Glutamatergic neuron (in vitro differentiated cells): ENCODE measurements around the gene PPIL1. TPM values are rescaled to one million over a fixed set of nuclear protein-coding genes. Genes with fewer than 3 reads are reported as not detected.

Experiments
- DNase-seq: peaks from one replicate; pipeline ENCODE4 v3.0.0; 2022
- H3K27ac Mint-ChIP-seq: one replicate; pipeline ENCODE4 v1.8.0; 2020; ENCODE audit warnings: mild to moderate bottlenecking, mixed read lengths, inconsistent platforms; ENCODE audit not compliant: unreplicated experiment
- H3K27me3 Mint-ChIP-seq: one replicate; pipeline ENCODE4 v1.8.0; 2020; ENCODE audit warnings: mild to moderate bottlenecking, moderate library complexity, mixed read lengths, inconsistent platforms; ENCODE audit not compliant: unreplicated experiment
- H3K36me3 Mint-ChIP-seq: one replicate; pipeline ENCODE4 v1.8.0; 2020; ENCODE audit warnings: mild to moderate bottlenecking, mixed read lengths, inconsistent platforms; ENCODE audit not compliant: unreplicated experiment
- H3K4me1 Mint-ChIP-seq: one replicate; pipeline ENCODE4 v1.8.0; 2020; ENCODE audit warnings: mild to moderate bottlenecking, low read depth, mixed read lengths, inconsistent platforms; ENCODE audit not compliant: unreplicated experiment
- H3K4me3 Mint-ChIP-seq: one replicate; pipeline ENCODE4 v1.8.0; 2020; ENCODE audit warnings: mild to moderate bottlenecking, mixed read lengths, inconsistent platforms; ENCODE audit not compliant: unreplicated experiment
- H3K9me3 Mint-ChIP-seq: one replicate; pipeline ENCODE4 v1.8.0; 2020; ENCODE audit warnings: mild to moderate bottlenecking, moderate library complexity, mixed read lengths, inconsistent platforms; ENCODE audit not compliant: unreplicated experiment
- CTCF ChIP-seq: fragments of 200-600 bp; sonication (generic); IDR thresholded peaks from one replicate; pipeline ENCODE4 v1.5.0; 2021; ENCODE audit not compliant: partially characterized antibody, unreplicated experiment
- total RNA-seq: library from RNA; stranded (reverse); fragmentation: NEBNext Ultra II Directional; extraction: Animal tissue kit (Norgen Biotek cat#: 25700); gene quantifications from one replicate; pipeline ENCODE4 v1.2.1, GENCODE V29; 2021; ENCODE audit not compliant: unreplicated experiment

PPIL1 gene
- total RNA-seq, 1 donor from 2014 or later, result 28.6 TPM

- Mint-ChIP-seq H3K36me3 (no peaks in the 10 kb centered on the region), H3K4me1 (peaks cover 35% of the 10 kb centered on the region), H3K9me3 (peaks cover 13% of the 10 kb centered on the region), H3K4me3 (no peak overlapping the region), H3K27ac (no peak overlapping the region), H3K27me3 (peaks cover 6% of the 10 kb centered on the region)
- no peak for TF ChIP-seq CTCF
- DNase-seq, result no peak
Measured at GRCh38 chr6:36845233-36845632, 29.4 kb downstream of the PPIL1 start.

GRCh38 chr6:36844232-36845170, 30.1 kb downstream of the PPIL1 start:
- Mint-ChIP-seq H3K27ac (no peak overlapping the region), H3K4me1 (peaks cover 27% of the 10 kb centered on the region), H3K9me3 (peaks cover 13% of the 10 kb centered on the region), H3K4me3 (no peak overlapping the region), H3K36me3 (no peaks in the 10 kb centered on the region), H3K27me3 (peaks cover 6% of the 10 kb centered on the region)
- DNase-seq, result no peak
- TF ChIP-seq CTCF, result no peak

DNA sequence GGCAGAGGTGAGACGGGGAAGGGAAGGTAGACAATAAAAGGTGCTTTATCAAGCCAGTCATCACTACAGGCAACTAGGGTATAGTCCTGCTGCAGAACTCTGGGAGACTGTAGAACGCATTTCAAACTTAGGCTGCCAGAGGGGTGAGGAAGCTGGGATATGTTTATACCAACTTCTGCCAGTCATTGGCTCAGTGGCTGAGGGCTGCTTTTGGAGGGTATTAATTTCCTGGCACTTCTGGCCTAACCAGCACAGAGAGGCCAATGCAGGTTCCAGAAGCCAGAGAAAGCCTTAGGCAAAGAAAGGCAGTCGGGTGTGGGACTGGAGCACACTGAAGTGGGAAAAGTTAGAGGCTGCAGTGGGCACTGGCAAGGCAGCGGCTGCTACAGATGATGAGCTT, 31.4 kb downstream of the PPIL1 start:
- Mint-ChIP-seq H3K4me3 (no peak overlapping the region), H3K36me3 (no peaks in the 10 kb centered on the region), H3K9me3 (peaks cover 15% of the 10 kb centered on the region), H3K4me1 (peaks cover 14% of the 10 kb centered on the region), H3K27ac (no peak overlapping the region), H3K27me3 (peaks cover 11% of the 10 kb centered on the region)
- no peak for DNase-seq
- no peak for TF ChIP-seq CTCF

- Mint-ChIP-seq H3K9me3 (peaks cover 15% of the 10 kb centered on the region), H3K27ac (no peak overlapping the region), H3K4me1 (peaks cover 7% of the 10 kb centered on the region), H3K36me3 (no peaks in the 10 kb centered on the region), H3K27me3 (peaks cover 16% of the 10 kb centered on the region), H3K4me3 (no peak overlapping the region)
- DNase-seq, result no peak
- no peak for TF ChIP-seq CTCF
Measured at GRCh38 chr6:36841756-36842155, 32.8 kb downstream of the PPIL1 start.
